Smooth muscle cell (in vitro differentiated cells): ENCODE results near the gene LRRC17. TPM values are rescaled to one million over a fixed set of nuclear protein-coding genes. Genes with fewer than 3 reads are reported as not detected.

Experiments
- DNase-seq: peaks from one replicate; lab custom pipeline; 2025; ENCODE audit not compliant: unreplicated experiment; lab: John Stamatoyannopoulos, UW
- H2AFZ ChIP-seq: fragments of 200-600 bp; sonication (generic); 2 replicates; pipeline ENCODE4 v1.6.0; 2016; ENCODE audit warnings: antibody characterized with exemption, low read depth, mild to moderate bottlenecking
- H3F3A ChIP-seq: fragments of 200-600 bp; sonication (generic); 2 replicates; pipeline ENCODE4 v1.6.0; 2017; ENCODE audit warnings: antibody characterized with exemption, low read depth
- H3K27ac ChIP-seq: fragments of 200-600 bp; sonication (generic); 2 replicates; pipeline ENCODE4 v1.5.1; 2016; ENCODE audit warnings: low read depth, mild to moderate bottlenecking
- H3K27me3 ChIP-seq: fragments of 200-600 bp; sonication (generic); 2 replicates; pipeline ENCODE4 v1.6.1; 2016; ENCODE audit warnings: low read depth, mild to moderate bottlenecking
- H3K36me3 ChIP-seq: fragments of 200-600 bp; sonication (generic); 2 replicates; pipeline ENCODE4 v1.5.1; 2016; ENCODE audit warnings: low read depth
- H3K4me1 ChIP-seq: fragments of 200-600 bp; sonication (generic); 2 replicates; pipeline ENCODE4 v1.5.1; 2016; ENCODE audit warnings: low read depth
- H3K4me2 ChIP-seq: fragments of 200-600 bp; sonication (generic); 2 replicates; pipeline ENCODE4 v1.6.0; 2016; ENCODE audit warnings: mild to moderate bottlenecking
- H3K4me3 ChIP-seq: fragments of 200-600 bp; sonication (generic); 2 replicates; pipeline ENCODE4 v1.5.1; 2016; ENCODE audit warnings: mild to moderate bottlenecking
- H3K79me2 ChIP-seq: fragments of 200-600 bp; sonication (generic); 2 replicates; pipeline ENCODE4 v1.6.0; 2016; ENCODE audit warnings: low read depth, mild to moderate bottlenecking
- H3K9ac ChIP-seq: fragments of 200-600 bp; sonication (generic); 2 replicates; pipeline ENCODE4 v1.6.0; 2016; ENCODE audit warnings: low read depth
- H3K9me3 ChIP-seq: fragments of 200-600 bp; sonication (generic); replicated peaks from 2 replicates; pipeline ENCODE4 v1.5.1; 2016; ENCODE audit warnings: low read depth
- H4K20me1 ChIP-seq: fragments of 200-600 bp; sonication (generic); 2 replicates; pipeline ENCODE4 v1.6.0; 2016; ENCODE audit warnings: low read depth
- CTCF ChIP-seq: fragments of 200-600 bp; sonication (generic); IDR thresholded peaks from 2 replicates; pipeline ENCODE4 v1.5.1; 2017; ENCODE audit warnings: borderline replicate concordance, mild to moderate bottlenecking, antibody characterized with exemption; ENCODE audit not compliant: insufficient read depth, poor library complexity, severe bottlenecking
- WGBS: methylation state at CpG from one replicate; pipeline ENCODE4 v1.1.7; 2016; ENCODE audit warnings: low lambda C conversion rate; 5-methylcytosine and 5-hydroxymethylcytosine counted together
- polyA plus RNA-seq: library from polyadenylated mRNA; unstranded; fragments of >200 nt; fragmentation: Nextera tagmentation; extraction: Ambion mirVana; gene quantifications from 2 replicates; pipeline ENCODE4 v1.2.1, GENCODE V29; 2016
- total RNA-seq: library from RNA; depleted of rRNA; stranded (reverse); fragments of >200 nt; gene quantifications from 2 replicates; pipeline ENCODE4 v1.2.3, GENCODE V29; 2014

Gene LRRC17
- total and polyA plus RNA-seq, 2 experiments from 2014 or later: 6.2 to 23.0 TPM

DNA sequence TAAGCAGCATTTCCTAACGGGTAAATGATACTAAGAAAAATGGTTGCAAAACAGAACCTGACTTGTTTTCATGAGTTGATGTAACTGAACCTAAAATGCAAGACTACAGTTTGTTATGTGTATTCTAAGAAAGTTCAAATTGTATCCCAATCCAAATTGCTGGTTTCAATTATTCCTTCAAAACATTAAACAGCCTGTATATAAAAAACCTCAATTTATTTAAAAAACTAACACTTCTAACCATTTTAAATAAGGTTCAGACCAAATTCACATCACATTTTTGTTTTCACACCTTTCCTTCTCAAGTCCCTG lies 80.9 kb downstream of the LRRC17 start:
- Histone ChIP-seq H3K27me3 (no peaks in the 10 kb centered on the region), H3K79me2 (no peaks in the 10 kb centered on the region), H2AFZ (no peak overlapping the region), H3K4me3 (no peak overlapping the region), H3K4me1 (no peaks in the 10 kb centered on the region), H4K20me1 (no peaks in the 10 kb centered on the region), H3K27ac (peak overlapping the region; percentile 77), H3K9ac (no peak overlapping the region), H3K4me2 (peak overlapping the region; percentile 32), H3F3A (peaks cover 5% of the 10 kb centered on the region), H3K36me3 (no peaks in the 10 kb centered on the region), H3K9me3 (no peaks in the 10 kb centered on the region)
- no peak for TF ChIP-seq CTCF
- WGBS: 14% methylated on average over 1 of the region's 1 CpG
- DNase-seq: no peak

GRCh38 chr7:102994567-102994966 lies 81.8 kb downstream of the LRRC17 start:
- Histone ChIP-seq H3K9ac (no peak overlapping the region), H2AFZ (no peak overlapping the region), H3K36me3 (no peaks in the 10 kb centered on the region), H4K20me1 (no peaks in the 10 kb centered on the region), H3K9me3 (no peaks in the 10 kb centered on the region), H3F3A (peaks cover 5% of the 10 kb centered on the region), H3K4me2 (no peak overlapping the region), H3K79me2 (no peaks in the 10 kb centered on the region), H3K27me3 (no peaks in the 10 kb centered on the region), H3K4me3 (no peak overlapping the region), H3K27ac (no peak overlapping the region), H3K4me1 (no peaks in the 10 kb centered on the region)
- DNase-seq: no peak
- 94% methylated on average over 3 of the region's 3 CpGs for WGBS
- no peak for TF ChIP-seq CTCF

Other genes starting within 250 kb of the LRRC17 start
- 0.90 and 2.9 TPM in 2 replicates for gene POLR2J2, start 241.3 kb upstream of the LRRC17 start, total RNA-seq
- gene POLR2J2, start 241.3 kb upstream of the LRRC17 start, polyA plus RNA-seq: 0.10 and 2.4 TPM in 2 replicates
- gene FAM185A, start 164.0 kb upstream of the LRRC17 start, total RNA-seq: 2.0 and 6.0 TPM in 2 replicates
- 5.3 and 6.3 TPM in 2 replicates for gene FAM185A, start 164.0 kb upstream of the LRRC17 start, polyA plus RNA-seq
- 7.0 and 12.1 TPM in 2 replicates for gene FBXL13, start 161.8 kb downstream of the LRRC17 start, total RNA-seq
- 1.6 and 2.6 TPM in 2 replicates for gene FBXL13, start 161.8 kb downstream of the LRRC17 start, polyA plus RNA-seq
- gene ARMC10, start 162.1 kb downstream of the LRRC17 start, total RNA-seq: 28.9 and 31.5 TPM in 2 replicates
- 25.6 and 27.0 TPM in 2 replicates for gene ARMC10, start 162.1 kb downstream of the LRRC17 start, polyA plus RNA-seq
- gene NAPEPLD, start 236.1 kb downstream of the LRRC17 start, total RNA-seq: 5.6 and 6.2 TPM in 2 replicates
- gene NAPEPLD, start 236.1 kb downstream of the LRRC17 start, polyA plus RNA-seq: 4.1 and 5.2 TPM in 2 replicates